ENCODE data around the gene SEC61A2. TPM values are rescaled to one million over a fixed set of nuclear protein-coding genes. Genes with fewer than 3 reads are reported as not detected.
A peak's percentile ranks its signal among the peaks of the same experiment; 100 is the strongest.

The SEC61A2 gene
- total RNA-seq, 4 donors from 2014 or later: 7.8 to 17.8 (median 13.3) TPM

- Histone ChIP-seq H3K4me3 (replicated peaks in 1 of 3) (no peak overlapping the region), H3K27ac (no peak overlapping the region), H3K27me3 (no peaks in the 10 kb centered on the region), H3K4me1 (no peaks in the 10 kb centered on the region), H3K9me3 (no peaks in the 10 kb centered on the region), H3K36me3 (peaks cover 12 to 36% of the 10 kb centered on the region in 2 donors)
- intact Hi-C loops (cut with DNase I): no loop called here
- DNase-seq: no peak
- 86 to 88% methylated on average over 9 of the region's 9 CpGs for WGBS, 2 donors
- TF ChIP-seq CTCF (IDR thresholded peaks at IDR 0.05) (no peak), POLR2A (IDR thresholded peaks at IDR 0.05) (no peak)
Observed at GRCh38 chr10:12180221-12180974, 50.9 kb downstream of the SEC61A2 start.

GRCh38 chr10:12181065-12181775 is 51.7 kb downstream of the SEC61A2 start:
- no peaks in the 10 kb centered on the region for H3K27me3 ChIP-seq
- no peak overlapping the region for H3K27ac ChIP-seq
- intact Hi-C loops (cut with DNase I): no loop called here
- no peak overlapping the region for H3K4me3 ChIP-seq (replicated peaks in 1 of 3)
- TF ChIP-seq CTCF (IDR thresholded peaks at IDR 0.05) (no peak), POLR2A (IDR thresholded peaks at IDR 0.05) (no peak)
- no peaks in the 10 kb centered on the region for H3K9me3 ChIP-seq
- DNase-seq: peak in 1 of 2 donors; percentile 2
- H3K4me1 ChIP-seq: no peaks in the 10 kb centered on the region
- WGBS, 2 donors: 89 to 92% methylated on average over 13 of the region's 13 CpGs
- peaks cover 19 to 42% of the 10 kb centered on the region in 2 donors for H3K36me3 ChIP-seq

- H3K27ac ChIP-seq: no peak overlapping the region
- H3K4me1 ChIP-seq: no peaks in the 10 kb centered on the region
- peaks cover 15 to 23% of the 10 kb centered on the region in 2 donors for H3K36me3 ChIP-seq
- H3K4me3 ChIP-seq (replicated peaks in 1 of 3): no peak overlapping the region
- DNase-seq: no peak
- TF ChIP-seq POLR2A (IDR thresholded peaks at IDR 0.05) (no peak), CTCF (IDR thresholded peaks at IDR 0.05) (no peak)
- H3K27me3 ChIP-seq: no peaks in the 10 kb centered on the region
- intact Hi-C loops (cut with DNase I): no loop called here
- no peaks in the 10 kb centered on the region for H3K9me3 ChIP-seq
- 95 to 99% methylated on average over 7 of the region's 7 CpGs for WGBS, 2 donors
Observed at GRCh38 chr10:12184165-12184564, 54.7 kb downstream of the SEC61A2 start.

- Histone ChIP-seq H3K4me1 (no peaks in the 10 kb centered on the region), H3K27me3 (no peaks in the 10 kb centered on the region), H3K9me3 (no peaks in the 10 kb centered on the region), H3K36me3 (peaks cover 11 to 18% of the 10 kb centered on the region in 2 donors), H3K4me3 (replicated peaks in 1 of 3) (no peak overlapping the region), H3K27ac (no peak overlapping the region)
- intact Hi-C loops (cut with DNase I): no loop called here
- no peak for DNase-seq
- TF ChIP-seq CTCF (IDR thresholded peaks at IDR 0.05) (no peak), POLR2A (IDR thresholded peaks at IDR 0.05) (no peak)
- 84 to 87% methylated on average over 8 of the region's 8 CpGs for WGBS, 2 donors
Observed at GRCh38 chr10:12186323-12186722, 56.8 kb downstream of the SEC61A2 start.
